GM13977 (cell line): Measurements from ENCODE around the gene C1orf74.

Experiments used
- DNase-seq: peaks from one replicate; pipeline ENCODE4 v3.0.0; 2012; ENCODE audit warnings: low spot score
- in situ Hi-C: fragments of 300-500 bp; cut with MboI; formaldehyde crosslinking; loops from one replicate; pipeline ENCODE4 v1.12.0; 2022; ENCODE audit warnings: low sequenced_read_pairs, low pct_unique_long_range_greater_than_20kb, mixed read lengths, inconsistent platforms; ENCODE audit not compliant: unreplicated experiment
- TF ChIP-seq, protein P1 (sequence below): IDR thresholded peaks from 2 replicates; pipeline ENCODE4 v1.5.1; 2012; ENCODE audit warnings: mild to moderate bottlenecking, control low read depth; ENCODE audit not compliant: insufficient read depth; ENCODE audit errors: extremely low read depth, missing control alignments

The C1orf74 gene

DNA sequence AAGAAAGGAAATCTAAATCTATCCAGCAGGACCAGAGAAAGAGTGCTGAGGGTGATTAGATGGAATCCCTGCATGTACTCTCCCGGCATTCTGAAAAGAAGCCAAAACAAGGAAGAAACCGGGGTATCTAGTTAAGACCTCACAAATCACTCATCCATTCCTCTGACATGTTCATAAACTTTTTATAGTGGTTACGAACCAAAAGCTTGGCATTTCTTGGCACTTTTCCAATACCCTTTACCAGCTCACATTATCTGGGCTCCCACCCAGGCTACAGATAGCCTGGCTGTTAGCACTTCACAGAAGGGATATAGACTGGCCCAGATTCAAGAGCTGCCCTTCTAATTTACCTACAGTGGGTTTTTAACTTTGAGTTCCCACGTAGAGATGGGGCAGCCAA lies 1.8 kb upstream of the C1orf74 start:
- DNase-seq, result no peak
- TF ChIP-seq, protein P1, sequence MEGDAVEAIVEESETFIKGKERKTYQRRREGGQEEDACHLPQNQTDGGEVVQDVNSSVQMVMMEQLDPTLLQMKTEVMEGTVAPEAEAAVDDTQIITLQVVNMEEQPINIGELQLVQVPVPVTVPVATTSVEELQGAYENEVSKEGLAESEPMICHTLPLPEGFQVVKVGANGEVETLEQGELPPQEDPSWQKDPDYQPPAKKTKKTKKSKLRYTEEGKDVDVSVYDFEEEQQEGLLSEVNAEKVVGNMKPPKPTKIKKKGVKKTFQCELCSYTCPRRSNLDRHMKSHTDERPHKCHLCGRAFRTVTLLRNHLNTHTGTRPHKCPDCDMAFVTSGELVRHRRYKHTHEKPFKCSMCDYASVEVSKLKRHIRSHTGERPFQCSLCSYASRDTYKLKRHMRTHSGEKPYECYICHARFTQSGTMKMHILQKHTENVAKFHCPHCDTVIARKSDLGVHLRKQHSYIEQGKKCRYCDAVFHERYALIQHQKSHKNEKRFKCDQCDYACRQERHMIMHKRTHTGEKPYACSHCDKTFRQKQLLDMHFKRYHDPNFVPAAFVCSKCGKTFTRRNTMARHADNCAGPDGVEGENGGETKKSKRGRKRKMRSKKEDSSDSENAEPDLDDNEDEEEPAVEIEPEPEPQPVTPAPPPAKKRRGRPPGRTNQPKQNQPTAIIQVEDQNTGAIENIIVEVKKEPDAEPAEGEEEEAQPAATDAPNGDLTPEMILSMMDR, result no peak
- in situ Hi-C loops, result no loop called here

DNA sequence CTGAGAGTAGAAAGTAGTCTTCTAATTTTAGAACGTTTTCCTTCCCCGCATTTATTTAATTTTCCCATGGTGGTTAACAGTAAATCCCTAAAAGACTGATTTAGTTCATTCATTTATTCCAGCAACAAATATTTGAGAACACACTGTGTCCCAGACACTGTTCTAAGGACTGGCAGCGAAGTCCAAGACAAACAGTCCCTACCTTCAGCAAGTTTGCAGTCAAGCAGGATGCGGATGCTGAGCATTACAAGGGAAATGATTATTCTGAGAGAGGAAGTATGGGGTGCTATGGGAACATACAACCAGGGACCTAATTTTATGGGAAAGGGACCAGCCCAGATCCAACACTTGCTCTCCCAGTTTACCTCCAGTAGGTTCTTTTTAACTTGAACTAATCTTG lies 1.2 kb upstream of the C1orf74 start:
- no peak for DNase-seq
- in situ Hi-C loops, result no loop called here
- TF ChIP-seq, protein P1, result no peak

DNA sequence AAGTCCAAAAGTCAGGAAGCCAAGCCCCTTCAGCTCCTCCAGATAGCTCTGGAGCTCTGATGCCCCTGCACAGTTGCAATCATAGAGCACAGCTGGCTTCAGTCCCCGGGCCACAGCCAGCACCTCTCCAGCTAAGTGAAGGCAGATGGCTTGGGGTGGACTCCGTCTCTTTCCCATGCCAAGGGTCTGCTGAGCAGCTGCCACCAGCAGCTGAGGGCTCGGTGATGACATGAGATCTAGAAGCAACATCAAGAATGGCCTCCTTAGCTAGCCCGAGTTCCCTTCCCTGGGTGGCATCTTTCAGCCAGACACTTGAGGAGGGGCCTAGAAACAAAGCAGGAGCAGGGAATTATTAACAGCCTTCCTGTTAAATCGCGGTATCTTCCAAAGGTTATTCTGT lies 973 bp downstream of the C1orf74 start:
- in situ Hi-C loops, result no loop called here

DNA sequence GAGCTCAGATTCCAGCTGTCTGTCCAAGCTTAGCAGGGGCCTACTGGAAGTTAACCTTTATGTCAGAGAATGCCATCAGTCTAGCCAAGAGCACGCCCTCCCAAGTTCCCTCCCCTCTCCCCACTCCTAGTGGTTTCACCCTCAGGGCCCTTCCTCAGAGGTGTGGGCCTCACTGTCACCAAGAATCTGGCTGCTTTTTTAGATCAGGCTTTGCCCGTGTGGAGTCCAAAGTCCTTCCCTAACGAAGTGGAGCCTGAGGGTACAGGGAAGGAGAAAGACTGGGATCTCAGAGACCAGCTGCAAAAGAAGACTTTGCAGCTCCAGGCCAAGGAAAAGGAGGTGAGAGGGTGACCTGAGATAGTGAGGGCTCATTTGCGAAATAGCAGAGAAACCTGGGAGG lies 4.1 kb downstream of the C1orf74 start:
- in situ Hi-C loops, result no loop called here
- no peak for DNase-seq
- TF ChIP-seq, protein P1, result no peak

More for the DNA sequence above, 973 bp downstream of the C1orf74 start:
- TF ChIP-seq, protein P1, result no peak
- DNase-seq, result no peak

DNA sequence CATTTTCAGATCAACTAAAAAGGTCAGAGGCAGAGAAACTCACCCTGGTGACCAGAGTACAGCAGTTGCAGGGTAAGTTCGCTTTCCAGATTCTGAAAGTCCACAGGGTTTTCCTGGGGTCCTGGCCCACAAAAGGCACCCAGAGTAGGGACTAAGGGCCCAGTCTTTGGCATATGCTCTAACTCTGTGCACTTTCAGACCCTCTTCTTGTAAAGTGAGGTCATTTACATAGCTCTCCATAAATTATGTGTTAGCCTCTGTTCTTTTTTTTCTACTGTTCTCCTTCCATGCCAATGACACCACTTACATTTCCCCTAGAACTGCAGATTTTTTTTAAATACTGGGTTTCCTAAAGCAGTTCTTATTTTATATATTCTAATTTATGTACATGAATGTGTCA lies 6.3 kb downstream of the C1orf74 start:
- in situ Hi-C loops, result no loop called here
- TF ChIP-seq, protein P1, result no peak
- no peak for DNase-seq

DNA sequence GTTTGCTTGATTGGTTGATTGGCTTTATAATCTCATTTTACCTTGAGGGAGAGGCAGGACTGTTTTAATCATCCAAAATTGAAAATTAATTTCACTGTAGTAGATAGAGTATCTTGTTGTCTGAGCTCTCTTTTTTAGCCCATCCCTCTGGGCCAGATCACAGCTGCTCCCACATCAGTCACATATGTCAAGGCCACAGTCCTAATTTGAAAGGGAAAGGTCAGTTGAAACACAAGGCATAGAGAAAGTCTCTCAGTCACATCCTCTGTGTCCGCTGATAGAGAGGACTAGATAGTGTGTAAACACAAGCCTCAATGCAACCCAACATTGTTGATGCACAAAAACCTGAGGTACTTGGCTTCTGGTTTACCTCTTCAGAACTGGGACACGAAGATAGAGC lies 6.8 kb downstream of the C1orf74 start:
- TF ChIP-seq, protein P1, result no peak
- in situ Hi-C loops, result no loop called here
- no peak for DNase-seq

DNA sequence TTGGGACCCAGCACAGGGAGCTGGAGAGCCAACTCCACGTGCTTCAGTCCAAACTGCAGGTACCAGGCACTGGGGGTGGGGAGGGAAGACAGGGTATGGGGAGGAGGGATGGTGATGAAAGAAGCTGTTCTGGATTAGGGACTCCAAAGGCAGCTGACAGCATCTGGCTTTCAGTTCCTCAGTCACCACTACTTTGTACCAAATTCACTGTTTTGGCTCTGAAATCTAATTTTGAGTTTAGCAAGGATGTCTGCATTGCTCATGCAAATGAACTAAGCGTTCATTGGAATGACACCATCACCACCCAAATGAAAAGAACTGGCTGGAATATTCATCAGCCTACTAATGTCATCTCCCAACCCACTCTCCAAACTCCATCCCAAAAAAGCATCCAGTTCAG lies 8.7 kb downstream of the C1orf74 start:
- no peak for DNase-seq
- TF ChIP-seq, protein P1, result no peak
- in situ Hi-C loops, result no loop called here
